ENCODE data around the gene MEGF11. TPM values are rescaled to one million over a fixed set of nuclear protein-coding genes. Genes with fewer than 3 reads are reported as not detected.

Gene MEGF11
- total RNA-seq, 1 donor from 2014 or later, result not detected

DNA sequence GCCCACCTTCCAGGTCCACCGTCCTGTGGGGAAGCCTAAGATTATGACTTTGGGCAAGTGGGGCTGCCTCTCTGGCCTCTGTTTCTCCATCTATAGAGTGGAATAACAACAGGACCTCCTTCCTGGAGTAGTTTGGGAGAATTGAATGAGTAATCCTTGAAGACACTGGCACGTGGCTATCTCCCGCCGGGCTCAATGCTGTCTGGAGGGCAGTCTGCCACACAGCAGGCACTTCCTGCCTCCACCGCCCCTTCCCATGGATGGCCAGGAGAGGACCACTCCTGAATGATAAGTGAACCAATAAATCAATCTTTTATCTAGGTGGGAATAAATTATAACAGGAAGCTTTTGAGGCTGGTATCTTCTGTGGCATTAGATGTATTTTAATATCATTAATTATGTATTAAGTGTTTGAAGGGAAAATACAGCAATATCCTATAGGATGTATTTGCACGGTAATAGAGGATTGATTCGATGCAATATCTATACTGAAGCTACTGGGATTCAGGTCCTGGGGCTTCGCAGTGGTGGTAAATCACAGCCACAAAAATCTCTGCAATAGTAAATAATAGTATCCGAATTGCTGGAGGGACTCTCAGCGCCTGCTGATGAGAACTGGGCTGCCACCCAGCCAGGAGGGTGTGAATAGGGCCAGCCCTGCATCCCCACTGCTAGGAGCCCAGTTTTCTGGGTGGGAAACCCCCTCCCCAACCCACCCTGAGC, 15.9 kb downstream of the MEGF11 start:
- no peaks in the 10 kb centered on the region for H3K9me3 Mint-ChIP-seq (ENCODE audit: low read depth)
- no peak overlapping the region for H3K27ac Mint-ChIP-seq (ENCODE audit: unreplicated experiment)
- H3K4me3 Mint-ChIP-seq (ENCODE audit: unreplicated experiment), result no peak overlapping the region
- peak; percentile 47 for DNase-seq (ENCODE audit: low spot score)
- TF ChIP-seq, protein P1, sequence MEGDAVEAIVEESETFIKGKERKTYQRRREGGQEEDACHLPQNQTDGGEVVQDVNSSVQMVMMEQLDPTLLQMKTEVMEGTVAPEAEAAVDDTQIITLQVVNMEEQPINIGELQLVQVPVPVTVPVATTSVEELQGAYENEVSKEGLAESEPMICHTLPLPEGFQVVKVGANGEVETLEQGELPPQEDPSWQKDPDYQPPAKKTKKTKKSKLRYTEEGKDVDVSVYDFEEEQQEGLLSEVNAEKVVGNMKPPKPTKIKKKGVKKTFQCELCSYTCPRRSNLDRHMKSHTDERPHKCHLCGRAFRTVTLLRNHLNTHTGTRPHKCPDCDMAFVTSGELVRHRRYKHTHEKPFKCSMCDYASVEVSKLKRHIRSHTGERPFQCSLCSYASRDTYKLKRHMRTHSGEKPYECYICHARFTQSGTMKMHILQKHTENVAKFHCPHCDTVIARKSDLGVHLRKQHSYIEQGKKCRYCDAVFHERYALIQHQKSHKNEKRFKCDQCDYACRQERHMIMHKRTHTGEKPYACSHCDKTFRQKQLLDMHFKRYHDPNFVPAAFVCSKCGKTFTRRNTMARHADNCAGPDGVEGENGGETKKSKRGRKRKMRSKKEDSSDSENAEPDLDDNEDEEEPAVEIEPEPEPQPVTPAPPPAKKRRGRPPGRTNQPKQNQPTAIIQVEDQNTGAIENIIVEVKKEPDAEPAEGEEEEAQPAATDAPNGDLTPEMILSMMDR (IDR thresholded peaks at IDR 0.05), result no peak
- H3K27me3 Mint-ChIP-seq (ENCODE audit: low read depth), result peaks cover 51% of the 10 kb centered on the region
- H3K4me1 Mint-ChIP-seq (ENCODE audit: low read depth), result no peaks in the 10 kb centered on the region
- no peaks in the 10 kb centered on the region for H3K36me3 Mint-ChIP-seq (ENCODE audit: low read depth)

DNA sequence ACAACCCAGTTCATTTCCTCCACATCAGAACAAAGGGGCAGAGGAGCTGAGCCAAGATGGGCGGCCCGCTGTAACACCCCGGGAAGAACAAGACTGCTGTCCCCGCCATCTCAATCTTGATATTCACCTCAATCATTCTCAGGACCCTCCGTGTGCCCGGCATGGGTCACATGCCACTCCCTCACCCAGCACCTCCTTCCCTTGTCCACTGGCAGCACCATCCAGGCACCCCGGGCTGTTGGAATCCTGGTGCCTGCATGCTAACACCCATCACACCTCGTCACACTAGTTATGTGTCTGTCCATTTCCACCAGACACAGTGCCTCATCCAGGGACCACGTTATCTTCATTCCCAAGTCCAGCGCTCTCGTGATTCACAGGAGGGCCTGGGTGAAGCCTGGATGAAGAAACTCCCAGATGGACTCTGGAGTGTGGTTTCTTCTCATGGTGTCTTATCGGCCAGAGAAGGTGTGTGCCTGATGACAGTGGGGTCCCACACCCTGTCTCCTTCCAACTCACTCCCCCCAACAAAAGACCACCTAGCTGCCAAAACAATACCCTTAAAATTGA, 16.7 kb downstream of the MEGF11 start:
- H3K27me3 Mint-ChIP-seq (ENCODE audit: low read depth), result peaks cover 52% of the 10 kb centered on the region
- DNase-seq (ENCODE audit: low spot score), result peak; percentile 41
- H3K4me1 Mint-ChIP-seq (ENCODE audit: low read depth), result no peaks in the 10 kb centered on the region
- no peaks in the 10 kb centered on the region for H3K9me3 Mint-ChIP-seq (ENCODE audit: low read depth)
- no peak overlapping the region for H3K27ac Mint-ChIP-seq (ENCODE audit: unreplicated experiment)
- H3K4me3 Mint-ChIP-seq (ENCODE audit: unreplicated experiment), result no peak overlapping the region
- TF ChIP-seq, protein P1 (IDR thresholded peaks at IDR 0.05), result no peak
- no peaks in the 10 kb centered on the region for H3K36me3 Mint-ChIP-seq (ENCODE audit: low read depth)

DNA sequence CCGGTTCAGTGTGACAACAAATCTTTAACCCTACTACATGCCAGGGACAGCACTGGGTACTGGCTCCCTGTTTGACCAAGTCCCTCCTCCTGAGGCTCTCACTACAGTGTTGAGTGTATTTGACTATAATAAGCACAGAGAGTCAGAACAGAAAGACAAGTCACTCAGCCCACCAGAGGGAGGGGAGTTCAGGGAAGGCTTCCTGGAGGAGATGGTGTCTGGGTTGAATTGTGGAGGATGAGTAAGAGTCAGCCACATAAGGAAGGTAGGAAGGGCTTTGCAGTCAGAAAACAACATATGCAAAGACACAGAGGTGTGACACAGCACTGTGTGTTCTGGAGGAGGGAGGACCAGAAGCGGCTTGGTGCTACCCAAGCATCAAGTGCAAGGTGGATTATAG, 17.7 kb downstream of the MEGF11 start:
- Mint-ChIP-seq H3K27me3 (ENCODE audit: low read depth) (peaks cover 51% of the 10 kb centered on the region), H3K4me3 (ENCODE audit: unreplicated experiment) (no peak overlapping the region), H3K9me3 (ENCODE audit: low read depth) (no peaks in the 10 kb centered on the region), H3K4me1 (ENCODE audit: low read depth) (no peaks in the 10 kb centered on the region), H3K27ac (ENCODE audit: unreplicated experiment) (no peak overlapping the region), H3K36me3 (ENCODE audit: low read depth) (no peaks in the 10 kb centered on the region)
- TF ChIP-seq, protein P1 (IDR thresholded peaks at IDR 0.05), result no peak
- DNase-seq (ENCODE audit: low spot score), result peak; percentile 0

DNA sequence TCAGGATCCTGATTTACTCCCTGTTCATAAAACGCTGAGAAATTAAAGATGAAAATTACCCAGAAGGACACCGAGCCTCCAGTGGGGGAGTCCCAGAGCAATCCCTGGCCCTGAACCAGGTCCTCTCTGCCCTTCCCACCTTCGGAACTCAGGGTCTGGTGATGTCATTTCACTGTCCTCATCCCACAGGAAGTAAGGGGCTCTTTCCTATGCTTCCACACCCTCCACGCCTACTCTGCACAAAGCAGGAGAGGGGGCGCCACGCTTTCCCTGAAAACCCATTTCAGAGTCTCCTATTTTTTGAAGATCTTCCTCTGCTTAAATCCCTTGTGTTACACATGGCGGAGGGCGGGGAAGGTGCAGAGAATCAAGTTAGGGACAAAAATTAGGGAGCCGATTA, 18.8 kb downstream of the MEGF11 start:
- Mint-ChIP-seq H3K36me3 (ENCODE audit: low read depth) (no peaks in the 10 kb centered on the region), H3K4me1 (ENCODE audit: low read depth) (no peaks in the 10 kb centered on the region), H3K27me3 (ENCODE audit: low read depth) (peaks cover 51% of the 10 kb centered on the region), H3K9me3 (ENCODE audit: low read depth) (no peaks in the 10 kb centered on the region), H3K27ac (ENCODE audit: unreplicated experiment) (no peak overlapping the region), H3K4me3 (ENCODE audit: unreplicated experiment) (no peak overlapping the region)
- TF ChIP-seq, protein P1 (IDR thresholded peaks at IDR 0.05), result no peak
- peak; percentile 15 for DNase-seq (ENCODE audit: low spot score)

DNA sequence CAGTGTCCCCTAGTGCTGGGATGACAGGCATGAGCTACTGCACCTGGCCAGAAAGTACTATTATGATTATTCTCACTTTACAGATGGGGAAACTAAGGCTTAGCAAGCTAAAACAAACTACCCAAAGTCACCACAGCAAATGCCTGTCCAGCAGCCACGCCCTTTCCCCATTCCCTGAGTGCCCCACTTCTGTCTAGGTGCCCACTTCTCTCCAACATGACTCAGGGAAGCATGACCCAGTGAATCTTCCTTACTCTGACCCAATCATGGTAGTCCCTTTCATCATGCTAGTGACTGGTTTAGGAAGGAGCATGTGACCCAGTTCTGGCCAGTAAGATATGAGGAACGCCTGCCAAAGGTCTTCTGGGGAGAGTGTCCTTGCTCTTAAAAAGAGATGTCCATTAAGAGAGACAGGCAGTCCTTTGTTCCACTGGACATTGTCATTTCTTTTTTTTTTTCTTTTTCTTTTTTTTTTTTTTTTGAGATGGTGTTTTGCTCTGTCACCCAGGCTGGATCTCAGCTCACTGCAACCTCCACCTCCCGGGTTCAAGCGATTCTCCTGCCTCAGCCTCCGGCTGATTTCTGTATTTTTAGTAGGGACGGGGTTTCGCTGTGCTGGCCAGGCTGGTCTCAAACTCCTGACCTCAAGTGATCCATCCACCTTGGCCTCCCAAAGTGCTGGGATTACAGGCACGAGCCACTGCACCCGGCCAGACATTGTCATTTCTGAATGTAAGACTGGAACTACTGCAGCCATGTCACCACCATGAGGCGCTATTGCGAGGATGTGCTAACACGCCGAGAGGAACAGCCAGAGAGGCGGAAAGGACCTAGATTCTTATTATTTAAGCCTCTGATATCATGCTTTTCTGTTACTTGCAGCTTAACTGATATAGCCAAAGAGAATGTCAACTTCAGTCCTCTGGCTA, 19.8 kb downstream of the MEGF11 start:
- Mint-ChIP-seq H3K4me1 (ENCODE audit: low read depth) (no peaks in the 10 kb centered on the region), H3K27me3 (ENCODE audit: low read depth) (peaks cover 48% of the 10 kb centered on the region), H3K36me3 (ENCODE audit: low read depth) (no peaks in the 10 kb centered on the region), H3K27ac (ENCODE audit: unreplicated experiment) (no peak overlapping the region), H3K9me3 (ENCODE audit: low read depth) (peaks cover 3% of the 10 kb centered on the region), H3K4me3 (ENCODE audit: unreplicated experiment) (no peak overlapping the region)
- TF ChIP-seq, protein P1 (IDR thresholded peaks at IDR 0.05), result peak; percentile 42
- DNase-seq (ENCODE audit: low spot score), result peak; percentile 41
